RKO (cell line): ENCODE results near the gene CDC14B.
"Not testable (repeated sequence)": the region's sequence is repeated elsewhere in the genome, so short reads cannot be mapped to it uniquely, and the experiment has no call there.

Source experiments
- DNase-seq: peaks from one replicate; pipeline ENCODE4 v3.0.0-alpha.2; 2016; ENCODE audit warnings: low spot score

CDC14B gene

DNA sequence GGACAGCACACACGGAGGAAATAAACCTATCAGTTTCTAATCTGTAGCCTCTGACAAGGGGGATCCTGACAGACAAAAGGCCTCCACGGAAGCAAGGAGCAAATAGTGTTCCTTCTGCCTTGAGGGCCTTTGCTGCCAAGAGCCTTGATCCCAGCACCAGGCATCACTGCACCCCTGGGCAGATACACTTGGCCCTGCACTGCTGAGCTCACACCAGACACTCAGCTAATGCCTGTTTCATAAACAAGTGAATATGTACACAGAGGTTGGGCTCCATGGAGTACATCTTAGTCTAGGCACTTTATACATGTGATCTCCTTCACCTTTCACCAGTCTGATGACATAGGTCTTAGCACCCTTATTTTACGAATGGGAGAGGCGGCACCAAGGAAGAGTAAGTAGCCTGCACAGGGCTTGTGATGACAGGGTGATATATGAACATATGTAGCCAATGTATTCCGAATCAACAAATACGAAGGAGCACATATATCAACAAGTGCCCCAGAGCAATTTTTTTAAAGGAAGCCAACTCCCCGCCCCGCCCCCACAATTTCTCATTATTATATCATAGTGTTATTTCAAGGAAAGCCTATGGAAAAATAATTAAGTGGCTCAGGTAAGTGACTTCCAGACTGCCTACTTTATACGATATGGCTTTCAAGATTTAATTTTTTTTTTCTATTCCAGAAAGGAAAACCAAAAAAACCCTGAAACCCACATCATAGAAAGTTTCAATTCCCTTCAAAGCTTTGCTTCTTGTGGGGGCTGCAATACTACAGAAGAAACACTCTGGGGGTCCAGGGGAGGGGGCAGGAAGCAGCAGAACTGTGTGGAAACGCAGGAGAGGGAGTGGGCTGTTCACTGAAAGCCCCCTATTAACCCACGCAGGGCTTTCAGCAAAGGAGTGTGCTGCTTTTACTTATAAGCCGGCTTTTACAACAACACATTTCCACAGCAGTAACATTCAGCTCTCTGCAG lies 32.0 kb downstream of the CDC14B start:
- no peak for DNase-seq

GRCh38 chr9:96585426-96585825 lies 34.2 kb downstream of the CDC14B start:
- no peak for DNase-seq

DNA sequence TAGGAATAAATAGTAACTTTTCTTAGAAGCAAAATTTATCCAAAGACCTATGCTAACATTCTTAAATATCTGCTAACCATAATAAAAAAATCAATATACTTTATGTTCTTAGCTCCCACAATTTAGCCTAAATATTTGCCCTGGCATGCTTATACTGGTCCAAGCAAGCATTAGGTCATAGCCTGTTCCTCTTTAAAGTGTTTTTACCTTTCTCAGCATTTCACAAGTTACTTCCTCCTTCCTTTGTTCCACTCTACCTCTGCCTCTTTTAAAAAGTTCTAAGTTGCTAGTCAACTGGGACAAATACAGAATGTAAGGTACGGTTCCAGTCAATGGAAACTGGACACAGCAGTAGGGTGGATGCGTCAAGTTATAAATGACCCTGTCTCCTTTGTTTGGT lies 37.4 kb downstream of the CDC14B start:
- not testable (repeated sequence) for DNase-seq

DNA sequence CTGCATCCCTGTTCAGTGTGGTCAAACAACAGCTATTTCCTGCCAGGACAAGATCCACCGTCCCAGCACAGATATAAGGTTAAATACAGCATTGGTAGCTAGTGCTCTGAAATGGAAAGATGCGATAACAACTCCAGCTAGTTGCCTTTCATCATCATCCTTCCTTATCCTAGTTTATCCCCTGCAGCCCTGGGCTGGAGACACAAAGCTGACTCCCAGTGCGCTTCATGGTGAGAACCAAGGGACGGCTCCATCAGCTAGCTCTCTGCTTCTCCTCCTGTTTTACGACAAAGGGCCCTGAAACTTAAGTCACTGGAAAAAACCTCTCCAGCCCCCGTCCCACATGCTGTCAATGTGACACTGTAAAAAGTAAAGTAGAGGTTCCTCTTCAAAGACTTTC lies 37.9 kb downstream of the CDC14B start:
- DNase-seq, result no peak

GRCh38 chr9:96581301-96581700 lies 38.3 kb downstream of the CDC14B start:
- DNase-seq, result no peak

DNA sequence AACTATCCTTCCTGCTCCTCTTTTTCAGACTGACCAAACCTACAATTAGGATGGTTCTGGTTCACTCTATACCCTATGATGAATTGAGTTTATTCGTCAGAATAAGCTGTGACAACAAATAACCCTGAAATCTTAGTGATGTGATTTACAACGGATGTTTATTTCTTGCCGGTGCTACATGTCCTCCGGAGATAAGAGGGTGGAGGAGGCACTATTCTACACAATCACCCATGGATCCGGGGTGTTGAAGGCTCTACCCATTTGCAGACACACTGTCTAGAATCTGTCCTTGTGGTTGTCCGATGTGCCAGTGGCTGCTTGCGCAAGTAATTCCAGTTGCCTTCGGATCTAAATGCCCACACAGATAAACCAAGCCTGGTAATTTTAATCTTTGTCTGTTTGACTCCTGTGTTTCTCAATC lies 44.7 kb downstream of the CDC14B start:
- no peak for DNase-seq

- DNase-seq, result no peak
Measured at GRCh38 chr9:96574455-96574854, 45.2 kb downstream of the CDC14B start.

GRCh38 chr9:96567203-96567700 lies 52.4 kb downstream of the CDC14B start:
- DNase-seq, result no peak

DNA sequence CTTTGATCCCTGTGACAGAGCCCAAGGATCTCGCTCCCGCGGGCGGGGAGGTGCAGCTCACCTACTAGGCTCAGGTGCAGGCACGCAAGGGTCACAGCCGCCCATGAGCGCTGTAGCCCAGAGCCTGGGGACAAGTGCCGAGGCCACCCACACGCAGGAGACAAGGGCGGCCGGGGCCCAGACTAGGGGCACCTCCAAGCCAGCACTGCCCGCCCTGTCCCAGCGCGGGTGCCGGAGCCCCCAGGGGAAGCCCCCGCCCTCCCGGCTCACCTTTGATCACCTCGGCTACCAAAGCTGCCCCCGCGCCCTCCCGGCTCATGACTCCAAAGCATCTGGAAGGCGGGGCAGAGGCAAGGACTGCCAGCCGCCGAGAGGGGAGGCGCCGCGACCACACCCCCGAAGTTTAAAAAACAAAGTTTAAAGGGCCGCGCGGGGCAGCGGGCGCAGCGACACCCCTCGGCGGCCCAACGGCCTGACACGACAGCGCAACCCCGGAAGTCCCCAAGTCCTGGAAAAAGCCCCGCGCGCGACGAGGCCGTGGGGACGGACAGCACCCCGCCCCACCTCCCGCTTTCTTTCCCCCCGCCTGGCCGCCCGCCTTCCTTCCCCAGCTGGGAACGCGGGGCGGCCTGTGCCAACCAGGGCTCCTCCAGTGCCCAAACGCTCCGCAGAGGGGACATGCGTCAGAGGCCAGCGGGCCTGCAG lies 53.0 kb downstream of the CDC14B start:
- DNase-seq, result peak; percentile 84

- peak; percentile 54 for DNase-seq
Measured at GRCh38 chr9:96565671-96566497, 53.8 kb downstream of the CDC14B start.

DNA sequence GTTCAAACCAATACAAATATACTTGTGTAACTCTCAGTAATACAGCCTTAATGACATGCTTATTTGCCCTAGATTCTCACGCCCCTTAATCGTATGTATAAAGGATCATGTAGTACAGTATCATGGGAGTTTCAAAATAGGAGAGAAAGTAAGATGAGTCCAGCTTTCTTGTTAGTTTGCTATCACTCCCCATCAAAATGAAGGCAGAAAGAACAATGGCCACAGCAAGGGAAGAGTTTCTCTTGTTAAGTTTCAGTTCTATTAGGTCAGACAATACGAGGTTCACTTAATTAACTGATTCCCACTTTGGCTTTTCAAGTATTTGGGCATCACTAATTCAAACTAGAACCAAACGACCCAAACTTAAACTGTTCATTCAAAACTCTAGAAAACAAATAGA lies 55.4 kb downstream of the CDC14B start:
- no peak for DNase-seq

DNA sequence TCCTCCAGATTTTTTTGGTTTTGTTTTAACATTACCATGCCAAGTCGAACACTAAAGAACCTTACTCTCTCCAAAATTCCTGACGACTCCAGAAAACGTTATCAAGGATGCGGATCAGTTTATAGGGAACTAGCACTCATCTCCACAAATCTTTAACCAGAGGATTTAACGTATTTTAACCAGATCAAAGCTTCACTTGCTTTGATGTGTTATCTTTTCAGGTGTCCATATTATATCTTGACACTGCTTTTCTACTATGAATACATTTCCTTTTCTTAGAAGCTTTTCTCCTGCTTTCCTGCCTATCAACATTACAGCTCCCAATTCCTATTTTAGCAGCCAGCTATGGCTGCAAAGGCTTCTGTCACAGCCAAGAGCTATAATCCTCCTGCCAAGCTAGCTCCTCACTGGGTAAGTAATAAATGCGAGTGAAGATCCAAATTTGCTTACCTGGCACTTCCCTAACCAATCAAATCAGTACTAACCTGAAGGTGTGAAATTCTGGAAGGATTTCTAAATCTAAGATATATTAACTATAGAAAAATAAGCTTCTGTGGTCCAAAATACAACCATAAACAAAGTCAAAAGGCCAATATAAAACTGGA lies 60.2 kb downstream of the CDC14B start:
- no peak for DNase-seq

GRCh38 chr9:96557921-96558320 lies 61.7 kb downstream of the CDC14B start:
- DNase-seq, result no peak

DNA sequence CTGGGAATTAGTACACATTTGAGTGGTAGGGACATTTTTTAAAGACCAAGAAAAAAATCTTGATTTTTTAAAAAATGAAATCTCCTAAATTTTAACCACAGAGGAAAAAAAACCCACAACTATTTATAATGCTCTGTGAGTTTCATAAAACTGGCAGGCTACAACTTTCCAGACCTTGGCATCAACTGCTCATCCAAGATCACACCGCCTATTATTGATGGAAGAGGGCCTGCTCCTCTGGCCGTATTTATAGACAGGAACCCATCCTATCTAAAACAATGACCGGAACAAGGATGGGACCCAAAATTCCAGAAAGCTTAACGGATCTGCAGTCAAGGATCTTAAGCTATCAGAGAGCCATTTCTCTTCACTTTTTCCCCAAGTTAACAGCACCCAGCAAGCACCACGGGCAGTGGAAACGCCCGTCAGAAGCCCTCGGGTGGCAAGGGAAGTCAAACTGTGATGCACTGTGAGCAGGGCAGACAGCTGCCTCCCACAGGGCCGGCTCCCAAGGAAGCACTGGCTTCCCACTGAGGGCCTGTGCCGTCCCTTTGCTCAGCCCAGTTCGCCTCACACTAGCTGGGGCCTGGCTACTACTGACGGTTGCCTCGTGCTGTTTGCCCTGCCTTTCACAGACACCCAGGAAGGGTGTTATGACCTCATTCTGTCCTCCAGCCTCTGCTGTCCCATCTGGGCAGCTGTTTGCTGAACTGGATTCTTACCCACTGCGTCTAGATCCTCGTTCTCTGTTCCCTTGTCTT lies 62.8 kb downstream of the CDC14B start:
- DNase-seq, result no peak

GRCh38 chr9:96555567-96556386 lies 63.9 kb downstream of the CDC14B start:
- DNase-seq, result no peak

- DNase-seq, result no peak
Measured at GRCh38 chr9:96554801-96555566, 64.7 kb downstream of the CDC14B start.

DNA sequence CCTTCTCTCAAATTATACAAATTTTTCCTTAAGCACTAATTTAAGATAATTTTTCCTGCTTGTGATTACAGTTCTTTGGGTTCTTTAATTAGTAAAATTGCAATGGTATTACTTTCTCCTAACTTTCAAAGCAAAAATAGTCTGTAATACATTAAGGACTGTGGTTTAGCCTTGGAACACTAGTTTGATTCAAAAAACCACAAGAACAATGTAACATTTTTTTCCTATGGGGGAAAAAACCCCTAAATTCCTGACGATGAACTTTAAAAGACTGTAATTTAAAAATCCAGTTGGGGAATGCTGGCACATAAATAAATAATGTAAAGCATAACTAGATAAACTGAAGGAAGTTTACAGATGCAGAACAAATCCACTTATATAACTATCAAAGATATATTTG lies 65.3 kb downstream of the CDC14B start:
- DNase-seq, result no peak

DNA sequence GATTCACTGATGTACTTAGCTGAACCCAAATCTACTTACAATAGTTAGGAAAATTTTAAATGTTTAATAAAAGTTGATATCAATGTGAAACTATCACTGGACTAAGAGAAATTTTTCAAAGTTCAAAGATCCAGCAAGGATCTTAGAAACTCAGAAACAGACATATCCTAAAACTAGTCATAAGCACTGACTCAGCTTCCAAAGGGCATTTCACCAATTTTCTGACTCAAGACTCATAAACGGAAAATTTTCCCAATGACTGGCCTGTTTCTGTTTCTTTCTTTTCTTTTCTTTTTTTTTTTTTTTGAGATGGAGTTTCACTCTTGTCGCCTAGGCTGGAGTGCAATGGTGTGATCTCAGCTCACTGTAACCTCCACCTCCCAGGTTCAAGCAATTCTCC lies 66.6 kb downstream of the CDC14B start:
- DNase-seq, result peak; percentile 92

GRCh38 chr9:96551403-96551802 lies 68.2 kb downstream of the CDC14B start:
- no peak for DNase-seq
